MM.1S (cell line): ENCODE results near the gene STK16.
"Not testable (repeated sequence)": the region's sequence is repeated elsewhere in the genome, so short reads cannot be mapped to it uniquely, and the experiment has no call there.

ENCODE experiments used
- DNase-seq: peaks from one replicate; pipeline ENCODE4 v3.0.0-alpha.2; 2015
- H2AFZ ChIP-seq: fragments of 300-600 bp; sonication (generic); 2 replicates; pipeline ENCODE4 v1.6.0; 2016; ENCODE audit warnings: antibody characterized with exemption, low read length
- H3F3A ChIP-seq: fragments of 300-600 bp; sonication (generic); 2 replicates; pipeline ENCODE4 v1.6.1; 2016; ENCODE audit warnings: mild to moderate bottlenecking, antibody characterized with exemption, low read length, moderate library complexity, mixed read lengths; ENCODE audit not compliant: insufficient read depth
- H3K27ac ChIP-seq: fragments of 300-600 bp; sonication (generic); 2 replicates; pipeline ENCODE4 v1.5.1; 2016; ENCODE audit warnings: mild to moderate bottlenecking, low read length
- H3K27me3 ChIP-seq: fragments of 300-600 bp; sonication (generic); replicated peaks from 2 replicates; pipeline ENCODE4 v1.6.0; 2016; ENCODE audit warnings: low read length; ENCODE audit not compliant: insufficient read depth
- H3K36me3 ChIP-seq: fragments of 300-600 bp; sonication (generic); replicated peaks from 2 replicates; pipeline ENCODE4 v1.6.1; 2016; ENCODE audit warnings: mild to moderate bottlenecking, low read length, mixed read lengths; ENCODE audit not compliant: insufficient read depth
- H3K4me1 ChIP-seq: fragments of 300-600 bp; sonication (generic); 2 replicates; pipeline ENCODE4 v1.6.1; 2016; ENCODE audit warnings: low read length, mixed read lengths
- H3K4me2 ChIP-seq: fragments of 300-600 bp; sonication (generic); 2 replicates; pipeline ENCODE4 v1.6.0; 2016; ENCODE audit warnings: low read depth, low read length
- H3K4me3 ChIP-seq: fragments of 300-600 bp; sonication (generic); 2 replicates; pipeline ENCODE4 v1.5.1; 2016; ENCODE audit warnings: low read length, mixed read lengths
- H3K79me2 ChIP-seq: fragments of 300-600 bp; sonication (generic); 2 replicates; pipeline ENCODE4 v1.6.1; 2016; ENCODE audit warnings: mixed run types, low read length, mixed read lengths
- H3K9ac ChIP-seq: fragments of 300-600 bp; sonication (generic); 2 replicates; pipeline ENCODE4 v1.6.1; 2016; ENCODE audit warnings: low read length, mixed read lengths
- H3K9me2 ChIP-seq: fragments of 300-600 bp; sonication (generic); replicated peaks from 2 replicates; pipeline ENCODE4 v1.6.1; 2016; ENCODE audit warnings: mild to moderate bottlenecking, low read length, mixed read lengths; ENCODE audit not compliant: insufficient read depth
- H3K9me3 ChIP-seq: fragments of 300-600 bp; sonication (generic); replicated peaks from 2 replicates; pipeline ENCODE4 v1.6.1; 2016; ENCODE audit warnings: mild to moderate bottlenecking, low read length, mixed read lengths; ENCODE audit not compliant: insufficient read depth
- H4K20me1 ChIP-seq: fragments of 300-600 bp; sonication (generic); 2 replicates; pipeline ENCODE4 v1.6.1; 2016; ENCODE audit warnings: mild to moderate bottlenecking, low read length, moderate library complexity, mixed read lengths; ENCODE audit not compliant: insufficient read depth
- EZH2 ChIP-seq: fragments of 300-600 bp; sonication (generic); optimal IDR thresholded peaks from 2 replicates; pipeline ENCODE3; 2017; ENCODE audit warnings: low read depth, mild to moderate bottlenecking, antibody characterized with exemption, low read length, mixed read lengths
- EZH2phosphoT487 ChIP-seq: fragments of 300-600 bp; sonication (generic); IDR thresholded peaks from 2 replicates; pipeline ENCODE4 v1.6.1; 2018; ENCODE audit warnings: antibody characterized with exemption, low read length
- TF ChIP-seq, protein P1 (sequence below): fragments of 300-600 bp; sonication (generic); IDR thresholded peaks from 2 replicates; pipeline ENCODE4 v1.5.1; 2016; ENCODE audit warnings: antibody characterized with exemption, low read length, mixed read lengths

Gene STK16

DNA sequence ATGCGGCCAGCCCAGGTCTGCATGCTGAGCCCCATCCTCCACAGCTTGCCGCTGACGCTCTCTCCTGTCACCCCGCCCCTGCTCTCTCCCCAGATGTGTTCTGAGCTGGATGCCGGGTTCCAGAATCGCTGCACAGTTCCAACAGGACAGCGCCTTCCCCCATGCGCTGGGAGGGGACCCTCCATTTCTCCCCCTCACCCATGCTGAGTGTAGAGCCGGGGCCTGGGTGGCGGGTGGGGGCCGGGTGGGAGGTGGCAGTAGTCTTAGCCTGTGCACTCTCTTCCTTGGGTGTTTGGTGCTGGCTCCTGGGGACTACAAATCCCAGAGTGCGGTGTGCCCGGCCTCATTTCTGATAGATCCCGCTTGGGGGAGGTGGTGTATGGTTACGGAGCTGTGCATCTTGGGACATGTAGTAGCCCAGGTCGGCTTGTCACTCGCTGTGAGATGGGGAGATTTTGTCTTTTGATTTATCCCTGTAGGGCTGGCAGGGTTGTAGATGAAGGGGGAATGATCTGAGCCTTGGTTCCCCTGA, 40.7 kb downstream of the STK16 start:
- Histone ChIP-seq H3K27ac (no peak overlapping the region), H3K9me3 (no peaks in the 10 kb centered on the region), H3K4me3 (no peak overlapping the region), H3K4me2 (no peak overlapping the region), H3K79me2 (no peaks in the 10 kb centered on the region), H3K4me1 (no peaks in the 10 kb centered on the region), H3K9me2 (no peaks in the 10 kb centered on the region), H3K36me3 (no peaks in the 10 kb centered on the region), H3K27me3 (0 out of 2 replicates have a peak, but pooled peaks cover 8% of the 10 kb centered on the region), H3K9ac (no peak overlapping the region), H3F3A (no peaks in the 10 kb centered on the region), H2AFZ (no peak overlapping the region), H4K20me1 (no peaks in the 10 kb centered on the region)
- no peak for DNase-seq
- TF ChIP-seq, protein P1, sequence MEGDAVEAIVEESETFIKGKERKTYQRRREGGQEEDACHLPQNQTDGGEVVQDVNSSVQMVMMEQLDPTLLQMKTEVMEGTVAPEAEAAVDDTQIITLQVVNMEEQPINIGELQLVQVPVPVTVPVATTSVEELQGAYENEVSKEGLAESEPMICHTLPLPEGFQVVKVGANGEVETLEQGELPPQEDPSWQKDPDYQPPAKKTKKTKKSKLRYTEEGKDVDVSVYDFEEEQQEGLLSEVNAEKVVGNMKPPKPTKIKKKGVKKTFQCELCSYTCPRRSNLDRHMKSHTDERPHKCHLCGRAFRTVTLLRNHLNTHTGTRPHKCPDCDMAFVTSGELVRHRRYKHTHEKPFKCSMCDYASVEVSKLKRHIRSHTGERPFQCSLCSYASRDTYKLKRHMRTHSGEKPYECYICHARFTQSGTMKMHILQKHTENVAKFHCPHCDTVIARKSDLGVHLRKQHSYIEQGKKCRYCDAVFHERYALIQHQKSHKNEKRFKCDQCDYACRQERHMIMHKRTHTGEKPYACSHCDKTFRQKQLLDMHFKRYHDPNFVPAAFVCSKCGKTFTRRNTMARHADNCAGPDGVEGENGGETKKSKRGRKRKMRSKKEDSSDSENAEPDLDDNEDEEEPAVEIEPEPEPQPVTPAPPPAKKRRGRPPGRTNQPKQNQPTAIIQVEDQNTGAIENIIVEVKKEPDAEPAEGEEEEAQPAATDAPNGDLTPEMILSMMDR, result no peak
- no peak for TF ChIP-seq EZH2

DNA sequence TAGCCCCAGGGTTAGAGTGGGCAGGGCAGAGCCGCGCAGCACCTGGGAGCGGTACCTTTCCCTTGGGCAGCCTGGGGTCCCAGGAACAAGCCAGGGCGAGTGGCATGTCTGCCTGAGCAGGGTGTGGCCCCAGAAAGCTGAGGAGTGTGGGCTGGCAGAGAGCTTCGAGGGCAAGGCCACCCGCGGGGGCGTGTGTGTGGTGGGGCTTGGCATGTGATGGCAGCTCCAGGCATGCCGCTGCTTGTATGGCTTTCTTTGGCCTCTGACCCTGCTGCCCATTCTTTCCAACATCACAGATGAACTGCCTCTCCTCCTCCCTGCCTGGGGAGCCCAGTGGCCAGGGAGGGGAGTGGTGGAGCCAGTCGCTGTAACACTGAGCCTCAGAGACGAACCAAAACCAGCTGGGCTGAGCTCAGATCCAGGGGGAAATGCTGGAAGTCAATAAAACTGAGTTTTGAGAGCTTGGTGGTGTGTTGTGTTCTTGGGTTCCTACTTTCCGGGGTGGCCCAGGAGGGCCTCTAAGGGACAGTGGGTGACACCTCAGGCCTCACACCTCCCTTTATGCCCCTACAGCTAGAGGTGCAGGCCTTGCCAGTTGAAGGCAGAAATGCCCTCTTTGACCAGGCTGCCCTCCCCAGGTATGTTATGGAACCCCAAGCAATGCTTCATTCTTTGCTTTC, 41.3 kb downstream of the STK16 start:
- no peak for DNase-seq
- Histone ChIP-seq H3K27me3 (peaks cover 11% of the 10 kb centered on the region), H3F3A (no peaks in the 10 kb centered on the region), H2AFZ (no peak overlapping the region), H3K9me2 (no peaks in the 10 kb centered on the region), H3K9ac (no peak overlapping the region), H4K20me1 (no peaks in the 10 kb centered on the region), H3K4me1 (no peaks in the 10 kb centered on the region), H3K27ac (no peak overlapping the region), H3K79me2 (no peaks in the 10 kb centered on the region), H3K36me3 (no peaks in the 10 kb centered on the region), H3K9me3 (no peaks in the 10 kb centered on the region), H3K4me3 (no peak overlapping the region), H3K4me2 (no peak overlapping the region)
- TF ChIP-seq EZH2 (no peak), EZH2phosphoT487 (no peak)
- TF ChIP-seq, protein P1, result no peak

DNA sequence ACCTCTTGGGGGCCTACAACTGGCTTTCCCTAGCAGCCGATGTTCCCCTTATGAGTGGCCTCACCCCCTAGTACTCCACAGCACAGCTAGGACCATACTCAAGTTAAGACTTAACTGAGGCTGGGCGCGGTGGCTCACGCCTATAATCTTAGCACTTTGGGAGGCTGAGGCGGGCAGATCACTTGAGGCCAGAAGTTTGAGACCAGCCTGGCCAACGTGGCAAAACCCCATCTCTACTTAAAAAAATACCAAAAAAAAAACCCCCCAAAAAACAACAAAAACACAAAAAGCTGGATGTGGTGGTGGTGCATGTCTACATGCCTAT, 41.8 kb downstream of the STK16 start:
- H3K4me2 ChIP-seq, H3K9ac ChIP-seq, DNase-seq, H3K9me3 ChIP-seq, H3K9me2 ChIP-seq, H3K4me3 ChIP-seq, H3K4me1 ChIP-seq, H3K36me3 ChIP-seq, H3F3A ChIP-seq, H4K20me1 ChIP-seq, H3K79me2 ChIP-seq, H2AFZ ChIP-seq, H3K27ac ChIP-seq: not testable (repeated sequence)
- peaks cover 16% of the 10 kb centered on the region for H3K27me3 ChIP-seq

DNA sequence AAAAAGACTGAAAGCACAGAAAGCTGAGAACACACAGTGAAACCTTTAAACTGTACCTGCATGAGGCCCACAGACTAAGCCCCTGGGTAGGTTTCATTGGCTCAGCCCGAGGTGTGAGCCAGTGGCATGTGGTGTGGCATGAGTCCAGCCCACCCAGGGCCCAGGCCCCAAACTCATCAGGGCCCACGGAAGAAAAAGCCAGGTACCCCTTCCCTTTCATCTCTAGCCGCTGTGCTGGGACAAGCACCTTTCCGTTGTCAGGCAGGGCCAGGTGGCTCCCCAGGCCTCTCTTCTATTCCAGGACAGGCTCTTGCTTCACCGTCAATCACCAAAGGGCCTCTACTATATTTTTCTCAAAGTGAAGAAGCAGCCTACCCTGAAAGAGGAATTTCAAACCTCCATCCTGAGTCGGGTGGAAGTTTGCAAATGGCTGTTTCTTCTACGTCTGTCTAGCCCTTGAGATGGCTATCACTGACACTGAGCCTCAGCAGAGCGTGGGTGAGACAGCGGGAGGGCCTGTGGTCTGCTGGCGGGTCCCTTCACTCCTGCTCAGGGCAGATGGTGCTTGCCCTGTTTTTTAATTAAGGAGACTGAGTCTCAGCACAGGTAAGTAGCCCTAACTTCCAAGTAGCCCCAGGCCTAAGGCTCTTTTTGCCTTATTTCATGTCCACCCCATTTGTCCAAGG, 42.4 kb downstream of the STK16 start:
- Histone ChIP-seq H3K79me2 (no peaks in the 10 kb centered on the region), H3K4me1 (no peaks in the 10 kb centered on the region), H3K36me3 (no peaks in the 10 kb centered on the region), H3F3A (no peaks in the 10 kb centered on the region), H3K4me3 (no peak overlapping the region), H4K20me1 (no peaks in the 10 kb centered on the region), H3K27me3 (peaks cover 22% of the 10 kb centered on the region), H3K9me2 (no peaks in the 10 kb centered on the region), H3K4me2 (no peak overlapping the region), H2AFZ (no peak overlapping the region), H3K9me3 (no peaks in the 10 kb centered on the region), H3K27ac (no peak overlapping the region), H3K9ac (no peak overlapping the region)
- DNase-seq, result no peak
- TF ChIP-seq EZH2 (no peak), EZH2phosphoT487 (no peak)
- TF ChIP-seq, protein P1, result no peak
